ENCODE measurements around the gene POLR3K. TPM values are rescaled to one million over a fixed set of nuclear protein-coding genes. Genes with fewer than 3 reads are reported as not detected.

POLR3K gene
- total RNA-seq, 1 experiment from 2014 or later, result 22.7 TPM

GRCh38 chr16:36336-36984 is 16.9 kb downstream of the POLR3K start:
- Histone ChIP-seq H3K79me2 (ENCODE audit: insufficient read depth, low read length) (no peaks in the 10 kb centered on the region), H3K27ac (ENCODE audit: low read depth, low read length) (no peak overlapping the region), H3K36me3 (ENCODE audit: control insufficient read depth in 1 of 2, insufficient read depth in 2 of 2, low read length in 2 of 2) (no peaks in the 10 kb centered on the region), H3K4me2 (ENCODE audit: low read length) (no peak overlapping the region), H3K9me2 (ENCODE audit: insufficient read depth) (no peaks in the 10 kb centered on the region), H3K27me3 (ENCODE audit: insufficient read depth, low read length) (no peaks in the 10 kb centered on the region), H3K9me3 (ENCODE audit: control insufficient read depth in 1 of 2, insufficient read depth in 1 of 2, low read depth in 1 of 2, low read length in 2 of 2) (no peaks in the 10 kb centered on the region), H2AFZ (ENCODE audit: low read depth, low read length, poor library complexity, severe bottlenecking) (no peak overlapping the region), H3K9ac (ENCODE audit: low read length) (no peak overlapping the region), H3K4me1 (ENCODE audit: control insufficient read depth in 1 of 2, insufficient read depth in 2 of 2, low read length in 2 of 2) (peaks cover 0 to 7% of the 10 kb centered on the region in 2 experiments; a peak in 1 of 4 replicates), H4K20me1 (ENCODE audit: insufficient read depth) (no peaks in the 10 kb centered on the region), H3K4me3 (replicated peaks in 1 of 2; ENCODE audit: low read depth in 1 of 2, low read length in 2 of 2) (no peak overlapping the region)
- DNase-seq (ENCODE audit: low read depth, low spot score) (no peak), ATAC-seq (no peak)
- TF ChIP-seq SRF (IDR thresholded peaks at IDR 0.05; ENCODE audit: low read depth) (no peak), ZFX (IDR thresholded peaks at IDR 0.05) (no peak)
- ChIA-PET CTCF (no interaction called here), POLR2A (no interaction called here), RAD21 (ENCODE audit: low non-redundant PET in 1 of 2, low total read pairs in 2 of 2, uncharacterized antibody in 2 of 2, unreplicated experiment in 2 of 2) (no interaction called here)
- intact Hi-C loops (cut with micrococcal nuclease), result no loop called here
- BruUV-seq (replicated peaks), result no TSS peak

- Histone ChIP-seq H3K4me2 (ENCODE audit: low read length) (no peak overlapping the region), H3K9me2 (ENCODE audit: insufficient read depth) (no peaks in the 10 kb centered on the region), H3K27ac (ENCODE audit: low read depth, low read length) (no peak overlapping the region), H3K27me3 (ENCODE audit: insufficient read depth, low read length) (no peaks in the 10 kb centered on the region), H3K4me1 (ENCODE audit: control insufficient read depth in 1 of 2, insufficient read depth in 2 of 2, low read length in 2 of 2) (peaks cover 0 to 7% of the 10 kb centered on the region in 2 experiments; a peak in 1 of 4 replicates), H4K20me1 (ENCODE audit: insufficient read depth) (no peaks in the 10 kb centered on the region), H3K4me3 (replicated peaks in 1 of 2; ENCODE audit: low read depth in 1 of 2, low read length in 2 of 2) (no peak overlapping the region), H3K9ac (ENCODE audit: low read length) (no peak overlapping the region), H2AFZ (ENCODE audit: low read depth, low read length, poor library complexity, severe bottlenecking) (no peak overlapping the region), H3K36me3 (ENCODE audit: control insufficient read depth in 1 of 2, insufficient read depth in 2 of 2, low read length in 2 of 2) (no peaks in the 10 kb centered on the region), H3K9me3 (ENCODE audit: control insufficient read depth in 1 of 2, insufficient read depth in 1 of 2, low read depth in 1 of 2, low read length in 2 of 2) (no peaks in the 10 kb centered on the region), H3K79me2 (ENCODE audit: insufficient read depth, low read length) (no peaks in the 10 kb centered on the region)
- RAD21 ChIA-PET (ENCODE audit: low non-redundant PET in 1 of 2, low total read pairs in 2 of 2, uncharacterized antibody in 2 of 2, unreplicated experiment in 2 of 2), result no interaction called here
- intact Hi-C loops (cut with micrococcal nuclease), result no loop called here
- DNase-seq (ENCODE audit: low read depth, low spot score) (no peak), ATAC-seq (no peak)
- CTCF ChIA-PET, result no interaction called here
- no TSS peak for BruUV-seq (replicated peaks)
- POLR2A ChIA-PET, result no interaction called here
- TF ChIP-seq ELF1 (IDR thresholded peaks at IDR 0.05; ENCODE audit: borderline replicate concordance, low read depth), result no peak
- TF ChIP-seq POLR2AphosphoS5 (IDR thresholded peaks at IDR 0.05; ENCODE audit: low read depth, low read length), result no peak
- TF ChIP-seq ZFX (IDR thresholded peaks at IDR 0.05), result no peak
- no peak for TF ChIP-seq ZNF274 (IDR thresholded peaks at IDR 0.05; ENCODE audit: low read depth, low read length)
- no peak for TF ChIP-seq POLR2A (IDR thresholded peaks at IDR 0.05; ENCODE audit: borderline replicate concordance, extremely low read depth, insufficient read depth, insufficient read length)
- TF ChIP-seq CEBPB (IDR thresholded peaks at IDR 0.05; ENCODE audit: low read depth), result no peak
- TF ChIP-seq RAD21 (IDR thresholded peaks at IDR 0.05; ENCODE audit: low read depth), result no peak
- TF ChIP-seq SRF (IDR thresholded peaks at IDR 0.05; ENCODE audit: low read depth), result no peak
- TF ChIP-seq FOSL1 (IDR thresholded peaks at IDR 0.05; ENCODE audit: low read depth), result no peak
- TF ChIP-seq TCF7L2 (IDR thresholded peaks at IDR 0.05; ENCODE audit: borderline replicate concordance, extremely low read depth, insufficient read depth, insufficient read length), result no peak
- TF ChIP-seq YY1 (IDR thresholded peaks at IDR 0.05; ENCODE audit: extremely low read depth, insufficient replicate concordance, low read depth, low read length), result no peak
- no peak for TF ChIP-seq JUND (IDR thresholded peaks at IDR 0.05)
- TF ChIP-seq ATF3 (IDR thresholded peaks at IDR 0.05), result no peak
- no peak for TF ChIP-seq SIN3A (IDR thresholded peaks at IDR 0.05; ENCODE audit: low read depth)
- TF ChIP-seq MAX (IDR thresholded peaks at IDR 0.05), result no peak
- TF ChIP-seq ZBTB33 (IDR thresholded peaks at IDR 0.05; ENCODE audit: extremely low read depth, insufficient replicate concordance, low read length), result no peak
- TF ChIP-seq EZH2phosphoT487 (IDR thresholded peaks at IDR 0.05; ENCODE audit: borderline replicate concordance), result no peak
Measured at GRCh38 chr16:35678-36305, 17.6 kb downstream of the POLR3K start.
